H9 (cell line): ENCODE data around the gene KCNJ1. TPM values are rescaled to one million over a fixed set of nuclear protein-coding genes. Genes with fewer than 3 reads are reported as not detected.

ENCODE experiments used
- DNase-seq: peaks from one replicate; pipeline ENCODE4 v3.0.0-alpha.2; 2017
- H2AFZ ChIP-seq: one replicate; pipeline ENCODE4 v1.6.1; 2013; ENCODE audit warnings: mild to moderate bottlenecking, low read length, control low read depth, moderate library complexity
- H2AK5ac ChIP-seq: 2 replicates; pipeline ENCODE4 v1.6.1; 2013; ENCODE audit warnings: low read length, control low read depth, mixed read lengths; ENCODE audit not compliant: insufficient read length
- H2BK120ac ChIP-seq: one replicate; pipeline ENCODE4 v1.6.1; 2013; ENCODE audit warnings: low read depth, mild to moderate bottlenecking, low read length, control low read depth, inconsistent platforms; ENCODE audit not compliant: poor library complexity, severe bottlenecking
- H2BK12ac ChIP-seq: 2 replicates; pipeline ENCODE4 v1.6.1; 2013; ENCODE audit warnings: low read length, control low read depth, mixed read lengths, low read depth; ENCODE audit not compliant: insufficient read length
- H2BK15ac ChIP-seq: 2 replicates; pipeline ENCODE4 v1.6.1; 2013; ENCODE audit warnings: low read depth, low read length, control low read depth
- H2BK20ac ChIP-seq: one replicate; pipeline ENCODE4 v1.6.1; 2013; ENCODE audit warnings: low read depth, mild to moderate bottlenecking, low read length, control low read depth, inconsistent platforms; ENCODE audit not compliant: poor library complexity, severe bottlenecking
- H2BK5ac ChIP-seq: 2 replicates; pipeline ENCODE4 v1.6.1; 2013; ENCODE audit warnings: low read length, control low read depth, mixed read lengths; ENCODE audit not compliant: insufficient read length
- H3K14ac ChIP-seq: 2 replicates; pipeline ENCODE4 v1.6.1; 2013; ENCODE audit warnings: low read length, control low read depth; ENCODE audit not compliant: insufficient read depth
- H3K18ac ChIP-seq: 2 replicates; pipeline ENCODE4 v1.6.1; 2013; ENCODE audit warnings: low read depth, mild to moderate bottlenecking, mixed read lengths, low read length, control low read depth; ENCODE audit not compliant: insufficient read length
- H3K23ac ChIP-seq: 2 replicates; pipeline ENCODE4 v1.6.1; 2013; ENCODE audit warnings: low read length, control low read depth, mixed read lengths, low read depth; ENCODE audit not compliant: insufficient read length
- H3K23me2 ChIP-seq: 2 replicates; pipeline ENCODE4 v1.6.1; 2013; ENCODE audit warnings: low read depth, mild to moderate bottlenecking, mixed read lengths, low read length, control low read depth; ENCODE audit not compliant: insufficient read length, poor library complexity, severe bottlenecking
- H3K27ac ChIP-seq: 2 replicates; pipeline ENCODE4 v1.5.1; 2013; ENCODE audit warnings: low read length, control low read depth, mixed read lengths, low read depth; ENCODE audit not compliant: insufficient read length
- H3K27me3 ChIP-seq: 2 replicates; pipeline ENCODE4 v1.6.1; 2013; ENCODE audit warnings: low read length, control low read depth, inconsistent platforms; ENCODE audit not compliant: insufficient read depth
- H3K4ac ChIP-seq: 2 replicates; pipeline ENCODE4 v1.6.1; 2013; ENCODE audit warnings: low read depth, mild to moderate bottlenecking, control low read depth, inconsistent platforms, low read length, moderate library complexity
- H3K4me1 ChIP-seq: 2 replicates; pipeline ENCODE4 v1.6.1; 2013; ENCODE audit warnings: low read length, control low read depth, inconsistent platforms; ENCODE audit not compliant: insufficient read depth
- H3K4me2 ChIP-seq: 2 replicates; pipeline ENCODE4 v1.6.1; 2013; ENCODE audit warnings: low read length, control low read depth, mixed read lengths; ENCODE audit not compliant: insufficient read length, insufficient read depth
- H3K56ac ChIP-seq: 2 replicates; pipeline ENCODE4 v1.6.1; 2013; ENCODE audit warnings: low read depth, mild to moderate bottlenecking, mixed read lengths, low read length, control low read depth; ENCODE audit not compliant: insufficient read length
- H3K79me1 ChIP-seq: 2 replicates; pipeline ENCODE4 v1.6.1; 2013; ENCODE audit warnings: low read depth, mild to moderate bottlenecking, moderate library complexity, low read length, control low read depth, inconsistent platforms; ENCODE audit not compliant: insufficient read depth, poor library complexity, severe bottlenecking
- H3K79me2 ChIP-seq: 2 replicates; pipeline ENCODE4 v1.6.1; 2013; ENCODE audit warnings: low read length, control low read depth, inconsistent platforms; ENCODE audit not compliant: insufficient read depth
- H3K9ac ChIP-seq: 2 replicates; pipeline ENCODE4 v1.6.1; 2013; ENCODE audit warnings: low read length, control low read depth, mixed read lengths; ENCODE audit not compliant: insufficient read length; ENCODE audit errors: extremely low read depth
- H3K9me3 ChIP-seq: one replicate; pipeline ENCODE4 v1.6.1; 2013; ENCODE audit warnings: low read depth, low read length, inconsistent platforms; ENCODE audit not compliant: control insufficient read depth
- H3T11ph ChIP-seq: one replicate; pipeline ENCODE4 v1.6.1; 2013; ENCODE audit warnings: mild to moderate bottlenecking, low read length, control low read depth, inconsistent platforms
- H4K20me1 ChIP-seq: one replicate; pipeline ENCODE4 v1.6.1; 2013; ENCODE audit not compliant: control insufficient read depth, insufficient read length, insufficient read depth
- H4K5ac ChIP-seq: 2 replicates; pipeline ENCODE4 v1.6.1; 2013; ENCODE audit warnings: low read depth, mild to moderate bottlenecking, mixed read lengths, low read length, control low read depth; ENCODE audit not compliant: insufficient read length
- H4K8ac ChIP-seq: replicated peaks from 2 replicates; pipeline ENCODE4 v1.6.1; 2013; ENCODE audit warnings: low read length, control low read depth, mixed read lengths, low read depth; ENCODE audit not compliant: insufficient read length
- H4K91ac ChIP-seq: 2 replicates; pipeline ENCODE4 v1.6.1; 2013; ENCODE audit warnings: low read depth, mild to moderate bottlenecking, moderate library complexity, mixed read lengths, low read length, control low read depth; ENCODE audit not compliant: insufficient read length
- H3K27ac Mint-ChIP-seq, 3 experiments: 2 replicates in 2 of 3; 3 replicates in 1 of 3; pipeline ENCODE4 v1.8.0; 2020 to 2021; ENCODE audit warnings: mixed read lengths in 3 of 3, mild to moderate bottlenecking in 1 of 3, moderate library complexity in 1 of 3
- H3K27me3 Mint-ChIP-seq: 2 replicates; pipeline ENCODE4 v1.8.0; 2021; ENCODE audit warnings: low read depth, mild to moderate bottlenecking, moderate library complexity, mixed read lengths
- H3K36me3 Mint-ChIP-seq, 3 experiments: 2 replicates in 2 of 3; 3 replicates in 1 of 3; pipeline ENCODE4 v1.8.0; 2020 to 2021; ENCODE audit warnings: low read depth in 3 of 3, mixed read lengths in 3 of 3; ENCODE audit not compliant: insufficient read depth in 1 of 3
- H3K4me1 Mint-ChIP-seq, 2 experiments: 2 replicates each; pipeline ENCODE4 v1.8.0; 2020; ENCODE audit warnings: mixed read lengths in 2 of 2
- H3K4me3 Mint-ChIP-seq, 2 experiments: 2 replicates in 1 of 2; 3 replicates in 1 of 2; pipeline ENCODE4 v1.8.0; 2020 to 2021; ENCODE audit warnings: mild to moderate bottlenecking in 2 of 2, mixed read lengths in 2 of 2, moderate library complexity in 1 of 2
- H3K9me3 Mint-ChIP-seq, 2 experiments: 2 replicates in 1 of 2; 3 replicates in 1 of 2; pipeline ENCODE4 v1.8.0; 2020; ENCODE audit warnings: mild to moderate bottlenecking in 2 of 2, mixed read lengths in 2 of 2, moderate library complexity in 1 of 2
- WGBS: extraction: QIAGEN DNeasy Blood & Tissue Kit; methylation state at CpG from one replicate; pipeline ENCODE4 v1.1.7; 2013; ENCODE audit warnings: missing lambda C conversion rate, low lambda C conversion rate, mixed read lengths; ENCODE audit not compliant: insufficient read length; ENCODE audit errors: extremely low coverage; 5-methylcytosine and 5-hydroxymethylcytosine counted together
- total RNA-seq: library from RNA; stranded (reverse); gene quantifications from 2 replicates; pipeline ENCODE4 v1.2.1, GENCODE V29; 2021
- TF ChIP-seq, protein P1 (sequence below): fragments of 200-600 bp; sonication (generic); conservative IDR thresholded peaks from 3 replicates; pipeline ENCODE4 v1.8.0; 2021; ENCODE audit warnings: antibody characterized with exemption, mild to moderate bottlenecking

Gene KCNJ1
- total RNA-seq, 1 experiment from 2014 or later, result not detected

DNA sequence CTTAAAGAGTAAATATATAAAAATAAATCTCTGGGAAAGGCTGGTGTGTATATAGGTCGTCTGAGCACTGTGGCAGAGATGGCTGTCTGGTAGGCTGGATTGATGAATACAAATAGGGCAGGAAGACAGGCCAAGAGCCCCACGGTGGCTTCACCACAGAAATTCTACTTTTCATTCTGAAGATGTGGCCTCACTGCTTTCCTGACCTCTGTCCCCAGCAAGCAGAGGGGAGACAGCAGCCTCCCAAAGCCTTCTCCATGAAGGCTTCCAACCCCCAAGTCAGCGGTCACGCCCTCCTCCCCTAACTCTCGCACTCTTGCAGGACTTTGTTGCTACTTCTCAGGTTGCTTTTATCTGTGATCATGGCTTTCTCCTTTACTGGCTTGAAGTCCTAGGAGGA, 10.6 kb upstream of the KCNJ1 start:
- Histone ChIP-seq H3K9ac (no peak overlapping the region), H3K14ac (no peak overlapping the region), H2BK120ac (no peak overlapping the region), H2AFZ (no peak overlapping the region), H3K4me1 (peaks cover 2% of the 10 kb centered on the region; the same call in 1 of the 2 replicates), H4K8ac (no peak overlapping the region), H2BK5ac (no peak overlapping the region), H3K79me2 (no peaks in the 10 kb centered on the region), H4K20me1 (no peaks in the 10 kb centered on the region), H3K18ac (no peak overlapping the region), H3K56ac (no peak overlapping the region), H3T11ph (no peak overlapping the region), H2AK5ac (no peak overlapping the region), H3K79me1 (no peaks in the 10 kb centered on the region), H2BK15ac (no peak overlapping the region), H3K23me2 (no peaks in the 10 kb centered on the region), H4K5ac (no peak overlapping the region), H3K9me3 (no peaks in the 10 kb centered on the region), H2BK20ac (no peak overlapping the region), H3K4ac (no peak overlapping the region), H3K23ac (no peak overlapping the region), H2BK12ac (no peak overlapping the region), H3K27ac (no peak overlapping the region), H3K4me2 (no peak overlapping the region), H3K27me3 (no peaks in the 10 kb centered on the region; the same call in 1 of the 2 replicates), H4K91ac (no peak overlapping the region)
- Mint-ChIP-seq H3K4me1 (peaks cover 15 to 17% of the 10 kb centered on the region in 2 experiments), H3K27me3 (peaks cover 70% of the 10 kb centered on the region), H3K4me3 (no peak overlapping the region), H3K27ac (no peak overlapping the region; a peak in 1 of 7 replicates), H3K36me3 (no peaks in the 10 kb centered on the region; a peak in 2 of 7 replicates), H3K9me3 (no peaks in the 10 kb centered on the region; a peak in 1 of 5 replicates)
- TF ChIP-seq, protein P1, sequence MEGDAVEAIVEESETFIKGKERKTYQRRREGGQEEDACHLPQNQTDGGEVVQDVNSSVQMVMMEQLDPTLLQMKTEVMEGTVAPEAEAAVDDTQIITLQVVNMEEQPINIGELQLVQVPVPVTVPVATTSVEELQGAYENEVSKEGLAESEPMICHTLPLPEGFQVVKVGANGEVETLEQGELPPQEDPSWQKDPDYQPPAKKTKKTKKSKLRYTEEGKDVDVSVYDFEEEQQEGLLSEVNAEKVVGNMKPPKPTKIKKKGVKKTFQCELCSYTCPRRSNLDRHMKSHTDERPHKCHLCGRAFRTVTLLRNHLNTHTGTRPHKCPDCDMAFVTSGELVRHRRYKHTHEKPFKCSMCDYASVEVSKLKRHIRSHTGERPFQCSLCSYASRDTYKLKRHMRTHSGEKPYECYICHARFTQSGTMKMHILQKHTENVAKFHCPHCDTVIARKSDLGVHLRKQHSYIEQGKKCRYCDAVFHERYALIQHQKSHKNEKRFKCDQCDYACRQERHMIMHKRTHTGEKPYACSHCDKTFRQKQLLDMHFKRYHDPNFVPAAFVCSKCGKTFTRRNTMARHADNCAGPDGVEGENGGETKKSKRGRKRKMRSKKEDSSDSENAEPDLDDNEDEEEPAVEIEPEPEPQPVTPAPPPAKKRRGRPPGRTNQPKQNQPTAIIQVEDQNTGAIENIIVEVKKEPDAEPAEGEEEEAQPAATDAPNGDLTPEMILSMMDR, result no peak
- WGBS, result no CpG with 5 or more reads among the region's 5 CpGs
- DNase-seq, result no peak
